Activated naive CD4-positive, alpha-beta T cell treated with anti-CD3 and anti-CD28 coated beads, Interleukin-2, amount 10 ng/mL, durations not matched to agents 7 days and 5 days (primary cell): Measurements from ENCODE around the gene CEBPZOS.

Source experiments
- CTCF ChIA-PET: fragments of 350-600 bp; sonication (Branson Sonifier 250); formaldehyde crosslinking; loops from one replicate; lab custom pipeline; 2021; ENCODE audit warnings: antibody characterized with exemption; lab: Charles Lee
- DNase-seq: peaks from one replicate; pipeline ENCODE4 v3.0.0-alpha.2; 2020
- H3K27ac Mint-ChIP-seq: one replicate; pipeline ENCODE4 v1.8.0; 2021; ENCODE audit warnings: mild to moderate bottlenecking, moderate library complexity, mixed read lengths
- H3K27me3 Mint-ChIP-seq: one replicate; pipeline ENCODE4 v1.8.0; 2021; ENCODE audit warnings: mild to moderate bottlenecking, mixed read lengths
- H3K36me3 Mint-ChIP-seq: one replicate; pipeline ENCODE4 v1.8.0; 2021; ENCODE audit warnings: mixed read lengths
- H3K4me1 Mint-ChIP-seq: one replicate; pipeline ENCODE4 v1.8.0; 2021; ENCODE audit warnings: mixed read lengths
- H3K4me3 Mint-ChIP-seq: one replicate; pipeline ENCODE4 v1.8.0; 2021; ENCODE audit warnings: mild to moderate bottlenecking, moderate library complexity, mixed read lengths
- H3K9me3 Mint-ChIP-seq: one replicate; pipeline ENCODE4 v1.8.0; 2021; ENCODE audit warnings: mixed read lengths

CEBPZOS gene

DNA sequence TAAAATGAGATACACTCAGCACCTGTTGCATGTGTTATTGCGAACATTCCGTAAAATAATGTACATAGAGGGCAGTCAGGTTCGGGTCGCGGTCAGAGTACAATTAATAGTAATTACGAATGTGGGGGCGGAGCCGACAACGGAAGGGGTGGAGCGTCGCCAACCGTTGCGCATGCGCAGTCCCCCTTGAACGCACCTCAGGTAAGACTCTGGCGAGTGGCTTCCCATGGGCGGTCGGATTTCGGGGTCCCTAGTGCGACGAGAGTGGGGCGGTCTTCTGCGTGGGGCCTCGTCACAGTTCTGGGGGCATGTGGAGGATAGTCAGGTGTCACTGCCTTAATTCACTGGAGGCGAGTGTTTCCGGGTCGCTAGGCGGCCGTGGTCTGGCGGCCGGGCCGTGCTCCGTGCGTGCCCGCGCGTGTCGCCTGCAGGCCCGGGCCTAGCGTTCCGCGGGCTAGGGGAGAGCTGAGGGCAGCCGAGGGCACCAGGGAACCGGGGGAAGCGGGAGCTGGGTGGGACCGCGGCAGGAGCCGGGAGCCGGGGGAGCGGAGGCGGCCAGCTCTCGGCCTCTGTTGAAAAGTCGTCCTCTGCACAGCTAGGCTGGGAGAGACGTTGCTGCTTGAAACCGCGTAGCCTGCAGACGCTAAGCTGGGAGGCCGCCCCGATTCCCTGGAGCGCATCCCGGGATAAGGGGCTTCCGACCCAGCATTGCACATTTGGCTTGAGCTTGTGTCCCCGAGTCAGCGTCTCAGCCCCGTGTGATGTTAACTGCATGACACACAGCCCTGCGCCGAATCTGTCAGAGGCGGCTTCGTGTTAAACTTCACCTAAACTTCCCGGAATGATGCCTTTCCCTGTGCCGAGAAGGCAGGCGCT lies at the start of gene CEBPZOS:
Gene CEBPZOS (plus strand): TSS at position 177 of the 876 bp plus-strand sequence. CDS start 3,209 bp downstream, outside the sequence.
- DNase-seq = peak; percentile 89
- peak within 1 kb of the TSS; percentile 100 for H3K4me3 Mint-ChIP-seq
- peak within 1 kb of the TSS; percentile 97 for H3K27ac Mint-ChIP-seq
- CTCF ChIA-PET = interaction anchor here (0.8 to 1.2 kb wide), 2 partner anchors 28 to 41 kb away, joined by 3 read pairs; no protein-coding TSS in a partner anchor
- H3K4me1 Mint-ChIP-seq = peaks cover 28% of the 10 kb centered on the region
- peaks cover 12% of the 10 kb centered on the region for H3K36me3 Mint-ChIP-seq
- H3K27me3 Mint-ChIP-seq = peaks cover 13% of the 10 kb centered on the region
- no peaks in the 10 kb centered on the region for H3K9me3 Mint-ChIP-seq

DNA sequence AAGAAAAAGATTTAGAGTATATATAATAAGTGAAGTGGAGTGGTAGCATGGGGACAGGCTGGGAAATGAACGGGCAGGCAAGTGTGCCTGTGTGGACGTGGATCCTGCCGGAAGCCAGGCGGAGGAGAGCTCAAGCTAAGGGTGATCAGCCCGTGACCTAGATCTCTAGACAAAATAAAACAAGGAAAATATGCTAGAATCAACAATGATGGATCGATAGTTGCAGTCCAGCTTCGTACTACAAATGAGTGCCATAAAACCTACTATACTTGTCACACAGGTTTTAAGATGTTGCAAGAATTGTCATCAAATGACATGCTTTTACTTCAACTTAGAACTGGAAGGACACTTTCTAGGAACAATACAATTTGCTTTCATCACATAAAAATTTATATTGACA lies 48.0 kb upstream of the CEBPZOS start:
- peaks cover 53% of the 10 kb centered on the region for H3K36me3 Mint-ChIP-seq
- no peaks in the 10 kb centered on the region for H3K9me3 Mint-ChIP-seq
- no peak overlapping the region for H3K4me3 Mint-ChIP-seq

DNA sequence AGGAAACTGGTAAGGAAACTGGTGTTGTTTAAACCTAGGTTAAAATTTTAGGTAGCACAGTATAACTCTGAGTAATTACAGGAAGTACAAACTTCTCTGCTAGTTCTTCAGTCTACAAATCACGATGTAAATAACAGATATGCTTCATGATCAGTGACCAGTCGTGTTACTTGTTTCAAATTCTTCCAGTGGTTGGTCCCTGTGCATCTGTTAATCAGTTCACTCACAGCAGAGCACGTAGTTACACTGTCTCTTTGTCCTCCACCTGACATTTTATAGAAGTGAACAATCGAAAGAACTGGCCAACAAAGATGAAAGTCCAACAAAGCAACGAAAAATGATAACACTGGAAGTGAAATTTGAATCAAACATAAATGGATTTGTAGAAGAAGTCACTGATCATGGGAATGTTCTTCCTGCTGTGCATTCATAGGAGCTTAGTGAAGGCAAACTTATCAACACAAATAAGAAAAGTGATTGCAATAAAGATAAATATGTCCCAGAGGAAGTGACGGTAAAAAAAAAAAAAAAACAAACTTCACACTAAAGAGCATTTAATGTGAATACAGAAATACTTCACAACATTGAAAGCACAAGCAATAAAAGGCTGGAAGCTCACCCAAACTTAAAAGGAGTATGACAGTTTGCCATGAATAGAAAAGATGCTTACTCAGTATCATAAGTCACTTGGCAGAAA lies 46.5 kb upstream of the CEBPZOS start:
- Mint-ChIP-seq H3K27me3 (no peaks in the 10 kb centered on the region), H3K9me3 (no peaks in the 10 kb centered on the region), H3K4me1 (peaks cover 53% of the 10 kb centered on the region), H3K36me3 (peaks cover 61% of the 10 kb centered on the region), H3K4me3 (no peak overlapping the region), H3K27ac (peak overlapping the region; percentile 76)
- CTCF ChIA-PET = interaction anchor here (0.8 to 1.5 kb wide), 2 partner anchors 17 to 364 kb away, joined by 3 read pairs; no protein-coding TSS in a partner anchor
- DNase-seq = no peak

More for the DNA sequence above, 48.0 kb upstream of the CEBPZOS start:
- Mint-ChIP-seq H3K4me1 (peaks cover 42% of the 10 kb centered on the region), H3K27me3 (no peaks in the 10 kb centered on the region), H3K27ac (no peak overlapping the region)
- CTCF ChIA-PET = interaction anchor here (1.5 kb wide), 1 partner anchor 363 kb away, joined by 3 read pairs; no protein-coding TSS in a partner anchor
- no peak for DNase-seq

DNA sequence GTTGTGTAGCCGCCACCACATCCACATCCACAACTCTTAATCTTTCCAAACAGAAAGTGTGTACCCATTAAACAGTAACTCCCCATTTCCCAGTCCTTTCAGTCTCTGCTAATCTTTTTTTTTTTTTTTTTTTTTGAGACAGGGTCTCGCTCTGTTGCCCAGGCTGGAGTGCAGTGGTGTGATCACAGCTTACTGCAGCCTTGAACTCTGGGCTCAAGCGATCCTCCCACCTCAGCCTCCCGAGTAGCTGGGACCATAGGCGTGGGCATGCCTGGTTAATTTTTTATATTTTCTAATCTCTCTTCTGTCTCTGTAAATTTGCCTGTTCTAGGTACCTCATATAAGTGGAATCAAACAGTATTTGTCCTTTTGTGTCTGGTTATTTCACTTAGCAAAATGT lies 43.1 kb upstream of the CEBPZOS start:
- peaks cover 46% of the 10 kb centered on the region for H3K36me3 Mint-ChIP-seq
- H3K27ac Mint-ChIP-seq = no peak overlapping the region
- no peaks in the 10 kb centered on the region for H3K27me3 Mint-ChIP-seq
- CTCF ChIA-PET = no interaction called here
- peaks cover 77% of the 10 kb centered on the region for H3K4me1 Mint-ChIP-seq
- no peak overlapping the region for H3K4me3 Mint-ChIP-seq
- no peak for DNase-seq
- H3K9me3 Mint-ChIP-seq = no peaks in the 10 kb centered on the region

DNA sequence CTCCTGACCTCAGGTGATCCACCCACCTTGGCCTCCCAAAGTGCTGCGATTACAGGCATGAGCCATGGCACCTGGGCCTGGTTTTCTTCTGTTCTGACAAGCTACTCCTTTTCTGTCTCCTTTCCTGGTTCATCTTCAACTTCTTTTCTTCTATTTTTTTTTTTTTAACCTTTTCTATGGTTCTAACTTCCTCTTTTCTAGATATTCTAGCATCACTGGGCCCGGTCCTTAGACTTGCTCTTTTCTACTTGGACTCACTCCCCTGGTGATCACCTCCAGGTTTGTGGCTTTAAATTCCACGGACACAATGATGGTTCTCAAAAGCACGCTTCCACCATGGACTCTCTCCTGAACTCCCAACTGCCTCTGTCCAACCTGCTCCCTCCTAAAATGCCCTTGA lies 41.5 kb upstream of the CEBPZOS start:
- peak overlapping the region; percentile 13 for H3K4me3 Mint-ChIP-seq

DNA sequence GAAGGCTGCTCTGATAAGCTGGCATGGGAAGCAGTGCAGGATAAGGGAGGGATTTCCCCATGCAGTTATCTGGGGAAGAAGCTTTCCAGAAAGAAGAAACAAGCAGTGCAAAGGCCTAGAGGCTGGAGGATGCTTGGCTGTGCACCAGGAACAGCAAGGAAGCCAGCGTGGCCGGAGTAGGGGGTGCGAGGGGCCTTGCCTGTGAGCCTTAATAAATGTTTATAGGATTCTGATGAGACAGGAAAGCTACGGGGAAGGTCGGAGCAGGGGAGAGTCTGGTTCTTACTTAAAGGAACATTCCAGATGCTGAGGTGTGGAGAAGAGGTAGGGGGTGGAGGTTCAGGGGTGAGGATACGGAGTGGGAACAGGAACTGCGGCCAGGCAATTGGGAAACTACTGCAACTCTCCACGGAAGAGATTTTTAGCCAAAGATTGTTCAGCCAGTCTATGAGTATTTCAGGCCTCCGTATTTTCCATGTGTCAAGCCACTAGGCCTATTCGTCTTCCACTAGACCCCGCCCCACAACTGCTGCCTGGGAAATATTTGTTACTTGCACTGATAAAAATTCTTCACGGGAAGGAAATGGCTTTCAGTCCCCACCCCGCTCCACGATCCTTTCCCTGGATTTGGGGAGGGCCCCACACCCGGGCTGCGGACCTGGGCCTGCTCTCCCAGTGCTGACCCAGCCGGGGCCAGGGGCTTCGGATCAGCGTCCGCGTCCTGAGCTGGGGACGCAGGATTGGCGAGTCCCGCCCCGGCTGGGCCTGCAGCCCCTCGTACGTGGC lies 40.0 kb upstream of the CEBPZOS start:
- no peaks in the 10 kb centered on the region for H3K27me3 Mint-ChIP-seq
- H3K4me1 Mint-ChIP-seq = peaks cover 52% of the 10 kb centered on the region
- DNase-seq = peak; percentile 34
- CTCF ChIA-PET = interaction anchor here (0.9 kb wide), 1 partner anchor 40 kb away, joined by 3 read pairs; no protein-coding TSS in a partner anchor
- no peaks in the 10 kb centered on the region for H3K9me3 Mint-ChIP-seq
- H3K4me3 Mint-ChIP-seq = peak overlapping the region; percentile 97
- H3K27ac Mint-ChIP-seq = peak overlapping the region; percentile 88
- peaks cover 30% of the 10 kb centered on the region for H3K36me3 Mint-ChIP-seq

More for the DNA sequence above, 41.5 kb upstream of the CEBPZOS start:
- no peaks in the 10 kb centered on the region for H3K27me3 Mint-ChIP-seq
- H3K4me1 Mint-ChIP-seq = peaks cover 66% of the 10 kb centered on the region
- DNase-seq = no peak
- H3K27ac Mint-ChIP-seq = no peak overlapping the region
- no peaks in the 10 kb centered on the region for H3K9me3 Mint-ChIP-seq
- peaks cover 36% of the 10 kb centered on the region for H3K36me3 Mint-ChIP-seq
- CTCF ChIA-PET = no interaction called here

DNA sequence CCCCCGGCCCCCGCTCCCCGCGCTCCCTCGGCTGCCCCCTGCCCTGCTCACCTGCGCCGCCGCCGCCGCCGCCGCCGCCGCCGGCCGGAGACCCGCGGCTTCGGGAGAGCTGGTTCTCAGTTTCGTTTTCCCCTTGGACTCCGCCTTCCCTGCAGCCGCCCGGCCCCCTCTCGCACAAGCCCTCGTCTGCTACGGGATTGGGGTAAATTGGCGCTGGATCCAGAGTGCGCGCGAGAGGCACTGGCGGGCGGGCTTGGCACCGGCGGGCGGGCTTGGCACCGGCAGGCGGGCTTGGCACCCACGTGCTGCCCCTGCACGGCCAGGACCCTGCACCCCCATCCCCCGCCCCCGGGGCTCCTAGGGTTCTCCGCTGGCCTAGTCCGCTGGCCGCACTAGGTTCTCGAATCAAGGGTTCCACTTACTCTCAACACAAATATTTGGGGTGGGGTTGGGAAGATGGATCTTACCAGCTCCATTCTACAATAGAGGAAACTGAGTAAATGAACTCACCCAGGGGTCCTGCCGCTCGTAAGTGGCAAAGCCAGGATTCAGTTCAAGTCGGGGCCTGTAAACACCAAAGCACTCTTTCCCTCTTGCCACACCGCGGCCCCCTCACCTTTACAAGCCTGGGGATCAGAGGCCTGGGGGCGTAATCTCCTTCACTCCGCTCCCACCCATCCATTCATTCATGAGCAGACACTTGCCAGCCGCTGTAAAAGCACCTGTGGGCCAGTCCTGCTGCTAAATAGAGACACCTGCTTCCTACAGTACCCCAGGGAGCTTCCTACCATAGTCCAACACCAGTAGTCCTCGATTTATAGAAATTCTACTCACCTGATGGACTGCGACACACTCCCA lies 39.2 kb upstream of the CEBPZOS start, which contains the start of gene EIF2AK2:
Gene EIF2AK2 (minus strand): TSS at position 124 of the 858 bp plus-strand sequence. CDS start 9,174 bp downstream, outside the sequence.
- peak; percentile 92 for DNase-seq
- H3K36me3 Mint-ChIP-seq = peaks cover 25% of the 10 kb centered on the region
- H3K9me3 Mint-ChIP-seq = no peaks in the 10 kb centered on the region
- CTCF ChIA-PET = interaction anchor here (1.2 to 1.7 kb wide), 3 partner anchors 11 to 206 kb away, joined by 3 to 10 read pairs (median 4); no protein-coding TSS in a partner anchor
- H3K27ac Mint-ChIP-seq = peak within 1 kb of the TSS; percentile 88
- no peaks in the 10 kb centered on the region for H3K27me3 Mint-ChIP-seq
- peak within 1 kb of the TSS; percentile 97 for H3K4me3 Mint-ChIP-seq
- peaks cover 46% of the 10 kb centered on the region for H3K4me1 Mint-ChIP-seq

DNA sequence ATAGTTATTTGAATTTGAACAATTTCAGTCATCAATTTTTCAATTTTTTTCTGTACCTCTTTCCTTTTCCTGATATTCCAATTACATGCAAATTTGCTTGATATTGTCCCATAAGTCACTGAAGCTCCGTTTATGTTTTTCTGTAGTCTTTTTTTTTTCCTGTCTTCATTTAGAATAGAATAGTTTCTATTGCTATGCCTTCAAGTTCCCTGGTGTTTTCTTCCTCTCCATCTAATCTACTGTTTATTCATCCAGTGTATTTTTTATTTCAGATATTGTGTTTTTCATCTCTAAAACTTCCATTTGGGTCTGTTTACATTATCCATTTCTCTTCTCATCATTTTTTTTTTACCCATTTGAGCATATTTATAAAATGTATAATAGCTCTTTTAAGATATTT lies 31.5 kb upstream of the CEBPZOS start:
- Mint-ChIP-seq H3K9me3 (peaks cover 18% of the 10 kb centered on the region), H3K27ac (peak overlapping the region; percentile 49), H3K27me3 (peaks cover 12% of the 10 kb centered on the region), H3K4me3 (no peak overlapping the region), H3K36me3 (peaks cover 5% of the 10 kb centered on the region), H3K4me1 (no peaks in the 10 kb centered on the region)
- CTCF ChIA-PET = interaction anchor here (0.6 to 1.1 kb wide), 2 partner anchors 78 to 712 kb away, joined by 3 to 4 read pairs; no protein-coding TSS in a partner anchor
- no peak for DNase-seq

DNA sequence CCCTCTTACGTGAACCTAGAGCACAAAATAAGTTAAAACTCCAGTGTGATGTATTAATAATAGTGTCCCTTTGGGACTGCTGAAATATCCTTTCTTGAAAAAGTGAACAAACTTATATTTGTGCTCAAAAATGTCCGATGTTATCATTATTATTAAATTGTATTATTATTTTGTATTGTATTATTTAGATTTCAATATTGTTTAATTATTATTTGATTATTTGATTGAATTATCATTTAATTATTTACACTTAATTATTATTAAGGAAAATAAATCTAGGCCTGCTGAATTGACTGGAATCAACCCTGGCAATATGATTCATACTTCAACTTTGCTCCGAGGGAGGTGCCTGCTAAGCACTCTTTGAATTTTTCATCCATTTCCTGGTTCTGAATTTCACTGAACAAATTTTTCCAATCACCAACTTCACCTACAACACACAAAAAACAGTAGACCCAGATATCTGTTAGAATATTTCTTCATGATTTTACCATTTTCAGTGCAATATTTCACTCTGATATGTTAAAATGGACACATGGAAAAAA lies 28.6 kb upstream of the CEBPZOS start:
- CTCF ChIA-PET = interaction anchor here (1.0 to 2.2 kb wide), 6 partner anchors 10 to 665 kb away, joined by 3 to 10 read pairs (median 5); no protein-coding TSS in a partner anchor
- no peak overlapping the region for H3K4me3 Mint-ChIP-seq
- DNase-seq = no peak

DNA sequence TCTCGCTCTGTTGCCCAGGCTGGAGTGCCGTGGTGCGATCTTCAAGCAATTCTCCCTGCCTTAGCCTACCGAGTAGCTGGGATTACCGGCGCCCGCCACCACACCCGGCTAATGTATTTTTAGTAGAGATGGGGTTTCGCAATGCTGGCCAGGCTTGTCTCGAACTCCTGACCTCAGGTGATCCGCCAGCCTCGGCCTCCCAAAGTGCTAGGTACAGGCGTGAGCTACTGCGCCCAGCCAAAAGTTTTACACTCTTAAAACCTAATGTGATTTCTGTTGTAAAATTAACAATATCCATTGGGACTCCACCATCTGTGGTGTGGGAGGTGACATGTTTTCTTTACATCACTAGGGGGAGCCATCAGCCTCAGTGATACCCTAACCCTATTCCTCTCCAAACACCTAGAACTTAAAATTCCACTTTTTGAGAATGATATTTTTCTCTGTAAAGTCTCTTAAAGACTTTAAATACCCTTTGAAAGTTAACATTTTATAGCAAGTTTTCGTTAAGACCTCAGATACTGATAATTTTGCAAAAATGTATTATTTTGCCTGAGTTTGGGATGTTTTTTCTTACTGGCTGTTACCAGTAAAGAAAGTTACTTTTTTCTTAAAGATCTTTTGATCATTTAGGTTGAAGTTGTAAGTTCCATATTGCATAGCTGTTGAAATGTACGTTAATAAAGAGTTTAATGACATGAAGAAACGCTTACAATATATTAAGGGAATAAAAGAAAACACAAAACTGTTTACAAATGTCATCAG lies 27.9 kb upstream of the CEBPZOS start:
- peak; percentile 40 for DNase-seq
- Mint-ChIP-seq H3K27me3 (peaks cover 15% of the 10 kb centered on the region), H3K36me3 (peaks cover 5% of the 10 kb centered on the region), H3K4me1 (no peaks in the 10 kb centered on the region), H3K4me3 (no peak overlapping the region), H3K27ac (no peak overlapping the region), H3K9me3 (peaks cover 16% of the 10 kb centered on the region)
- CTCF ChIA-PET = interaction anchor here (0.7 to 2.2 kb wide), 19 partner anchors 10 to 908 kb away, joined by 3 to 10 read pairs (median 4); partner anchors contain the start of genes CEBPZ, NDUFAF7 and SULT6B1

More for the DNA sequence above, 28.6 kb upstream of the CEBPZOS start:
- peaks cover 16% of the 10 kb centered on the region for H3K9me3 Mint-ChIP-seq
- H3K27ac Mint-ChIP-seq = no peak overlapping the region
- H3K27me3 Mint-ChIP-seq = peaks cover 15% of the 10 kb centered on the region
- no peaks in the 10 kb centered on the region for H3K4me1 Mint-ChIP-seq
- H3K36me3 Mint-ChIP-seq = peaks cover 5% of the 10 kb centered on the region

DNA sequence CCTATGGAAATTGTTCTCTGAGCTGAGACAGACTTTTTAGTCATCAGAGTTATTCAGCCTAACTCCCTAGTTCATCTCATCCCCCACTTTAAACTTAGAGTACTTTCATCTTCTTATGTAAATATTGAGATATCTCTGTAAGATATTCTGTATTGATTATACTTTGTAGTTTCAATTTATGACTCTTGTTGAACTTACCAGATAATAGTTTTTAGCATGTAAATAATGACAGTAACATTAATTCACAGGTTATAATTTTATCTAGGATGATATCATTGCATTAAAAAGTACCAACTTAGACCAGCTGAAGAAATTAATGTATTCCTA lies 24.7 kb upstream of the CEBPZOS start:
- peaks cover 1% of the 10 kb centered on the region for H3K9me3 Mint-ChIP-seq
- H3K4me3 Mint-ChIP-seq = no peak overlapping the region
- H3K36me3 Mint-ChIP-seq = no peaks in the 10 kb centered on the region
- no peak overlapping the region for H3K27ac Mint-ChIP-seq
- H3K4me1 Mint-ChIP-seq = no peaks in the 10 kb centered on the region
- DNase-seq = no peak
- peaks cover 5% of the 10 kb centered on the region for H3K27me3 Mint-ChIP-seq
- CTCF ChIA-PET = interaction anchor here (0.7 kb wide), 1 partner anchor 62 kb away, joined by 3 read pairs; no protein-coding TSS in a partner anchor

DNA sequence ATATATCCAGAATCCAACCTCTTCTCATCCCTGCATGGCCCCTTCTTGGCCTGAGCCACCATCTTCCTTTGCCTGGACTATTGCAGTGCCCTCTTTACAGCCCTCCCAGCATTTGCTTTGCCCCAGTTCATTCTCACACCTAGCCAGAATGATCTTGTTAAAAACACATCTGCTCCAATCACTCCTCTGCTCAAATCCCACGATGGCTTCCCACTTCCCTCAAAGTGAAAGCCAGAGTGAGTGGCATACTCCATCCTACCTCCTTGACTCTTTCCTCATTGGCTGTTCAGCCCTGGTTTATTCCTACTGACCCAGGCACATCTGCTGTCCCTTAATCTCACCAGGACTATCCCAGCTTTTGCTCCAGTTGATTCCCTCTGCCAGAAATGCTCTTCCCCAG lies 22.6 kb upstream of the CEBPZOS start:
- no peak overlapping the region for H3K27ac Mint-ChIP-seq
- no peaks in the 10 kb centered on the region for H3K4me1 Mint-ChIP-seq
- H3K4me3 Mint-ChIP-seq = no peak overlapping the region
- no peak for DNase-seq
- no peaks in the 10 kb centered on the region for H3K9me3 Mint-ChIP-seq
- CTCF ChIA-PET = no interaction called here
- H3K27me3 Mint-ChIP-seq = peaks cover 12% of the 10 kb centered on the region
- no peaks in the 10 kb centered on the region for H3K36me3 Mint-ChIP-seq
